Measurements from ENCODE around the gene SLC22A25. TPM values are rescaled to one million over a fixed set of nuclear protein-coding genes. Genes with fewer than 3 reads are reported as not detected.

Gene SLC22A25
- total RNA-seq, 1 experiment from 2014 or later, result not detected

- Mint-ChIP-seq H3K4me3 (no peak overlapping the region), H3K27ac (no peak overlapping the region), H3K27me3 (ENCODE audit: low read depth) (0 out of 2 replicates have a peak, but pooled peaks cover 2% of the 10 kb centered on the region), H3K9me3 (no peaks in the 10 kb centered on the region; a peak in 1 of 5 replicates), H3K4me1 (peaks cover 3 to 5% of the 10 kb centered on the region in 2 experiments; a peak in 2 of 4 replicates), H3K36me3 (ENCODE audit: insufficient read depth in 1 of 3, low read depth in 3 of 3) (no peaks in the 10 kb centered on the region)
- Histone ChIP-seq H4K20me1 (ENCODE audit: control insufficient read depth, insufficient read depth, insufficient read length) (no peaks in the 10 kb centered on the region), H3K9me3 (ENCODE audit: control insufficient read depth, low read depth, low read length) (no peaks in the 10 kb centered on the region), H3K79me1 (ENCODE audit: insufficient read depth, low read depth, low read length, poor library complexity, severe bottlenecking) (no peaks in the 10 kb centered on the region), H3K4ac (ENCODE audit: low read depth, low read length) (no peak overlapping the region), H4K91ac (ENCODE audit: insufficient read length, low read depth, low read length) (no peak overlapping the region), H2BK120ac (ENCODE audit: low read depth, low read length, poor library complexity, severe bottlenecking) (no peak overlapping the region), H3K23ac (ENCODE audit: insufficient read length, low read depth, low read length) (no peak overlapping the region), H2BK5ac (ENCODE audit: insufficient read length, low read length) (no peak overlapping the region), H2BK20ac (ENCODE audit: low read depth, low read length, poor library complexity, severe bottlenecking) (no peak overlapping the region), H2AFZ (ENCODE audit: low read length) (no peak overlapping the region), H4K8ac (replicated peaks; ENCODE audit: insufficient read length, low read depth, low read length) (no peak overlapping the region), H3K56ac (ENCODE audit: insufficient read length, low read depth, low read length) (no peak overlapping the region), H3K4me2 (ENCODE audit: insufficient read depth, insufficient read length, low read length) (no peak overlapping the region), H3K9ac (ENCODE audit: extremely low read depth, insufficient read length, low read length) (no peak overlapping the region), H3K27me3 (ENCODE audit: insufficient read depth, low read length) (no peaks in the 10 kb centered on the region), H3K23me2 (ENCODE audit: insufficient read length, low read depth, low read length, poor library complexity, severe bottlenecking) (no peaks in the 10 kb centered on the region), H4K5ac (ENCODE audit: insufficient read length, low read depth, low read length) (no peak overlapping the region), H3K14ac (ENCODE audit: insufficient read depth, low read length) (no peak overlapping the region), H2BK15ac (ENCODE audit: low read depth, low read length) (no peak overlapping the region), H3K79me2 (ENCODE audit: insufficient read depth, low read length) (no peaks in the 10 kb centered on the region), H3K18ac (ENCODE audit: insufficient read length, low read depth, low read length) (no peak overlapping the region), H3K27ac (ENCODE audit: insufficient read length, low read depth, low read length) (no peak overlapping the region), H3K4me1 (ENCODE audit: insufficient read depth, low read length) (no peaks in the 10 kb centered on the region), H2AK5ac (ENCODE audit: insufficient read length, low read length) (no peak overlapping the region), H3T11ph (ENCODE audit: low read length) (no peak overlapping the region), H2BK12ac (ENCODE audit: insufficient read length, low read depth, low read length) (no peak overlapping the region)
- TF ChIP-seq CTCF (conservative IDR thresholded peaks at IDR 0.05), result no peak
- DNase-seq, result no peak
- no CpG with 5 or more reads among the region's 1 CpG for WGBS (ENCODE audit: extremely low coverage, insufficient read length, low lambda C conversion rate)
Observed at GRCh38 chr11:63246045-63246444, 2.6 kb upstream of the SLC22A25 start.

All from H9 (cell line).